Lower lobe of right lung (tissue), 2 donors: ENCODE results near the gene PRICKLE4. TPM values are rescaled to one million over a fixed set of nuclear protein-coding genes. Genes with fewer than 3 reads are reported as not detected.
"Not testable (repeated sequence)": the region's sequence is repeated elsewhere in the genome, so short reads cannot be mapped to it uniquely, and the experiment has no call there.

Experiments used
- ATAC-seq, 2 donors: fragments of 200-7000 bp; cut with Tn5 transposase; one replicate each; pipeline ENCODE4 v1.9.1; 2020 to 2022; ENCODE audit warnings: mild to moderate bottlenecking in 2 of 2, moderate library complexity in 2 of 2
- DNase-seq: peaks from one replicate; pipeline ENCODE4 v3.0.0-alpha.2; 2020
- H3K27ac ChIP-seq: fragments of 200-600 bp; one replicate; pipeline ENCODE4 v1.8.0; 2022
- H3K27me3 ChIP-seq: fragments of 200-600 bp; one replicate; pipeline ENCODE4 v1.8.0; 2022; ENCODE audit warnings: low read depth
- H3K36me3 ChIP-seq: fragments of 200-600 bp; one replicate; pipeline ENCODE4 v1.8.0; 2022; ENCODE audit warnings: mild to moderate bottlenecking
- H3K4me1 ChIP-seq: fragments of 200-600 bp; one replicate; pipeline ENCODE4 v1.8.0; 2022
- H3K4me3 ChIP-seq: fragments of 200-600 bp; one replicate; pipeline ENCODE4 v1.8.0; 2022; ENCODE audit warnings: mild to moderate bottlenecking
- H3K9me3 ChIP-seq: fragments of 200-600 bp; one replicate; pipeline ENCODE4 v1.8.0; 2022
- intact Hi-C: fragments of 100-400 bp; cut with DNase I; formaldehyde crosslinking; loops from one replicate; pipeline ENCODE4 v1.11.0; 2022
- total RNA-seq: library from RNA; stranded (reverse); fragmentation: NEBNext Ultra II Directional; extraction: Animal tissue kit (Norgen Biotek cat#: 25700); gene quantifications from one replicate; pipeline ENCODE4 v1.2.1, GENCODE V29; 2021
- TF ChIP-seq, protein P1 (sequence below): fragments of 200-600 bp; IDR thresholded peaks from one replicate; pipeline ENCODE4 v1.8.0; 2022; ENCODE audit warnings: antibody characterized with exemption, mild to moderate bottlenecking
- donor health status: DM: no; HTN: yes; CAD: no; lungs with severe emphysema.

The PRICKLE4 gene
- total RNA-seq, 1 donor from 2014 or later, result 12.1 TPM

DNA sequence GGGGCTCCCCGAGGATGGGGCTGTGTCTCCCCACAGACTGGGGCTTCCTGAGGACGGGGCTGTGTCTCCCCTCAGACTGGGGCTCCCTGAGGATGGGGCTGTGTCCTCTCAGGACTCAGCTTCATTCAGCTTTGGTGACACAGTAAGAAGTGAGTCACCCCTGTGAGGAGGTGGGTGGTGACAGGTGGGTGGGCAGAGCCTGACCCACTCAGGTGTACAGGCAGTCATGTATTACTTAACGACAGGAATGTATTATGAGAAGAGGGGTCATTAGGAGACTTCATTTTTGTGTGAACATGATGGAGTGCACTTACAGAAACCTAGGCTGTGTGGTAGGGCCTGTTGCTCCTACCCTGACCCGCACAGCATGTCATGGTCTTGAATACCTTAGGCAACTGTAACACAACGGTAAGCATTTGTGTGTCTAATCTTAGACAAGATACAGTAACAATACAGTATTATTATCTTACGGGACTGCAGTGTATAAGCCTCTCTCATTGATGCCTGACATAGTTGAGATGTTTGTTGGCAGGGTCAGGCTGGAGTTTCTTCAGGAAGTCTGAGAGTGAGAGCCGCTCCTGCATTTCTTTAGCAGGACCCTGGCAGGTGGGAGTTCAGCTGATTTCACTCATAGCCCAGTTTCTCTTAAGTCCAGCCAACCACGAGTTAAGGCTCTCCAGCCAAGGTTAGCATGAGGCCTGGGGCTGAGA lies 22.5 kb upstream of the PRICKLE4 start:
- H3K4me3 ChIP-seq, result no peak overlapping the region
- H3K27me3 ChIP-seq, result no peaks in the 10 kb centered on the region
- H3K4me1 ChIP-seq, result no peaks in the 10 kb centered on the region
- H3K27ac ChIP-seq, result no peak overlapping the region
- intact Hi-C loops, result no loop called here
- DNase-seq (peak; percentile 7), ATAC-seq (peak; percentile 44 to 70)
- H3K9me3 ChIP-seq, result no peaks in the 10 kb centered on the region
- no peaks in the 10 kb centered on the region for H3K36me3 ChIP-seq
- TF ChIP-seq, protein P1, sequence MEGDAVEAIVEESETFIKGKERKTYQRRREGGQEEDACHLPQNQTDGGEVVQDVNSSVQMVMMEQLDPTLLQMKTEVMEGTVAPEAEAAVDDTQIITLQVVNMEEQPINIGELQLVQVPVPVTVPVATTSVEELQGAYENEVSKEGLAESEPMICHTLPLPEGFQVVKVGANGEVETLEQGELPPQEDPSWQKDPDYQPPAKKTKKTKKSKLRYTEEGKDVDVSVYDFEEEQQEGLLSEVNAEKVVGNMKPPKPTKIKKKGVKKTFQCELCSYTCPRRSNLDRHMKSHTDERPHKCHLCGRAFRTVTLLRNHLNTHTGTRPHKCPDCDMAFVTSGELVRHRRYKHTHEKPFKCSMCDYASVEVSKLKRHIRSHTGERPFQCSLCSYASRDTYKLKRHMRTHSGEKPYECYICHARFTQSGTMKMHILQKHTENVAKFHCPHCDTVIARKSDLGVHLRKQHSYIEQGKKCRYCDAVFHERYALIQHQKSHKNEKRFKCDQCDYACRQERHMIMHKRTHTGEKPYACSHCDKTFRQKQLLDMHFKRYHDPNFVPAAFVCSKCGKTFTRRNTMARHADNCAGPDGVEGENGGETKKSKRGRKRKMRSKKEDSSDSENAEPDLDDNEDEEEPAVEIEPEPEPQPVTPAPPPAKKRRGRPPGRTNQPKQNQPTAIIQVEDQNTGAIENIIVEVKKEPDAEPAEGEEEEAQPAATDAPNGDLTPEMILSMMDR, result no peak

DNA sequence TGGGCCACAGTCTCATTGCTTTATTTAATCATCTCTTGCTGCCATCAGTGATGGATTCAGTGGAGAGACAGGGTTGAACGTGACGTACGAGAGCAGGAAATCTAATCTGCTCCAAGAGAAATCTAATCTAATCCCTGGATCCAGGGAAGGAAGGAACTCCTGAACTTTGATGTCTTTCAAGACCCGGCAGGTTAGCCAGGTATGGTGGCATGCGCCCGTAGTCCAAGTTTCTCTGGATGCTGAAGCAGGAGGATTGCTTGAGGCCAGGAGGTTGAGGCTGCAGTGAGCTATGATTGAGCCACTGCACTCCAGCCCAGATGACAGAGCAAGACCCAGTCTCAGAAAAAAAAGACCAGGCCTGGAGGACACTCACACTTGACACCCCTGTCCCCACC lies 21.9 kb upstream of the PRICKLE4 start:
- intact Hi-C loops, result no loop called here
- Histone ChIP-seq H3K4me1 (no peaks in the 10 kb centered on the region), H3K36me3 (no peaks in the 10 kb centered on the region), H3K4me3 (no peak overlapping the region), H3K27me3 (no peaks in the 10 kb centered on the region), H3K9me3 (no peaks in the 10 kb centered on the region), H3K27ac (no peak overlapping the region)
- no peak for ATAC-seq
- DNase-seq, result no peak
- TF ChIP-seq, protein P1, result no peak

DNA sequence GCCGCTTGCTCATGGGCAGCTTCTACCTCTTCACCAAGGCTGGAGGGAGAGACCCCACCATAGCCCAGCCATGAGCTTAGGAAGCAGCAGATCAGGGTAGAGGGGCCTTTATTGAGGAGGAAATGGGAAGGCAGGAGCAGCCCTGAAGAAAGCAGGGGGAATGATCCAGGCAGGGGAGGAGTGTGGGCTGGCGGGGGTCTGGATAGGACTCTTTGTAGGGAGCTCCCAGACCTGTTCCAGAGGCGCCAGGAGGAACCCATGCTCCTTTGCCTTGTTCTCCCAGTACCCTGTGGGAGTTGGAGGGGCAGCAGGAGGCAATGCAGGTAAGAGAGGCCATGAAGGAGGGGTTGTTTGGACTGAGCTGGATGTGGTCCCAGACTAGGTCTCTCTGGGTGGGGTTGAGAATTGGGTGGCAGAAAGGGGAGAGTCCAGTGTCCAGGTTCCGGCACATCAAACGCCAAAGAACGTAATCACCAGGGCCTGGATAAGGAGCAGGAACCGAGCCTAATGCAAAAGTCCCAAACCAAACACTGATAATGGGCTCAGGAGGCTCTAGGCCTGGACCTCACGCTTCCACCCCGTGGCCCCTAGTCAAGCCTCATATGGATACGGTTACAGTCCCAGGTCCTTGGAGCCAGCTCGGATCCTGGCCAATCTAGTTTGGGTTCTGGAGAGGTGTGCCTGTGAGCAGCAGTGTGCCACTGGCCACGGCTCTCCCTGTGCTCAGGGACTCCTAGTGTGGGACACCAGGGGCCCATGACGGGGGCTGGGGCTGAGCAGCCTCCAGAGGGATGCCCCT lies 21.3 kb upstream of the PRICKLE4 start:
- Histone ChIP-seq H3K36me3 (no peaks in the 10 kb centered on the region), H3K27me3 (no peaks in the 10 kb centered on the region), H3K9me3 (no peaks in the 10 kb centered on the region), H3K4me1 (no peaks in the 10 kb centered on the region), H3K27ac (no peak overlapping the region), H3K4me3 (no peak overlapping the region)
- TF ChIP-seq, protein P1, result no peak
- ATAC-seq (no peak), DNase-seq (peak; percentile 36)
- intact Hi-C loops, result no loop called here

DNA sequence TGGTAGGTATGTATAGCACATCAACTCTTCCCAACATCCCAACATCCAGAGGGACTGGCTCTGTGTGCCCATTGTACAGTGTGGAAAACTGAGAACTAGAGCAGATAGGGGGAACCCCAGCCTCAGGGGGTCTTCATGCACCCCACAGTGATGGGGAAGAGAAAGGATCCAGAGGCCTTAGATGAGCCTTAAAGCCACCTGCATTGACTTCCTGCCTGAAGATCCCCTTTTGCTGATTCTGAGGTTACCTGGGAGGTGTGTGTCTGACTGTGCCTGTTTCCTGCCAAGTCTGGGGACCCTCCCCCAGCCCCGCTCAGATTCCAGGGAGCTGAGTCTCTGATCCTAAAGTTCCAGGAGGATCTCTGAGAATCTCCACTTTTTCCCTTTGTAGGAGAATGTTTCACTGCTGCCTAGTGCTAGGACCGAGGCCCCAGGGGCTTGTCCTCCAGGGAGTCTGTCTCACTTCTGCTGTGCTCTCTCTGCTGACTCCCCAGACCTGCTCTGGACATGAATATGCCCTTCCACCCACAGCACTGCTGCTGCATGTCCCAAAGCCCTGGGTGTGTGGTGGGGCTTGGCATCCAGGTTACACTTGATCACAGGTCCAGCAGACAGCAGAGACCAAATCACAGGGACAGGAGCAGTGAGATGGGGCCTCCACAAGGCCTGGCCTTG lies 20.5 kb upstream of the PRICKLE4 start:
- peak; percentile 22 for DNase-seq
- H3K27ac ChIP-seq, result no peak overlapping the region
- no peaks in the 10 kb centered on the region for H3K9me3 ChIP-seq
- intact Hi-C loops, result no loop called here
- H3K36me3 ChIP-seq, result no peaks in the 10 kb centered on the region
- TF ChIP-seq, protein P1, result no peak
- no peak overlapping the region for H3K4me3 ChIP-seq
- ATAC-seq, result no peak
- no peaks in the 10 kb centered on the region for H3K27me3 ChIP-seq
- H3K4me1 ChIP-seq, result no peaks in the 10 kb centered on the region

DNA sequence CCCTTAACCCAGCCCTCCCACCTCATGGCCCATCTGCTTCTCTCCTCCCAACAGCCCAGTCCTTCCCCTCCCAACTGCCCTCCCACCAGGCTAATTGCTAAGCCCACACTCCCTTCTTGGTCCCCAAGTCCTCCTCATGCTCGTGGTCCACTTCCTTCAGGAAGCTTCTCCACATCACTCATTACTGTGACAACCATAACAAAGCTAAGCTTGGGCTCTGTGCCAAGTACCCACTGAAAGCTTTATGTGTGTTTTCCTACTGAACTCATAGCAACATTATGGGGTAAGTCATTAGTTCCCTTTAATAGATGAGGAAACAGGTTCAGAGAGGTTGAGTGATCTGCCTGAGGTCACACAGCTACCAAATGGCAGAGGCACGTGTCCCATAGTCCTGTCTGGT lies 17.1 kb upstream of the PRICKLE4 start:
- TF ChIP-seq, protein P1, result no peak
- Histone ChIP-seq H3K4me1 (peaks cover 22% of the 10 kb centered on the region), H3K9me3 (no peaks in the 10 kb centered on the region), H3K4me3 (no peak overlapping the region), H3K27ac (no peak overlapping the region), H3K27me3 (no peaks in the 10 kb centered on the region), H3K36me3 (no peaks in the 10 kb centered on the region)
- DNase-seq, result peak; percentile 5
- intact Hi-C loops, result no loop called here
- no peak for ATAC-seq

DNA sequence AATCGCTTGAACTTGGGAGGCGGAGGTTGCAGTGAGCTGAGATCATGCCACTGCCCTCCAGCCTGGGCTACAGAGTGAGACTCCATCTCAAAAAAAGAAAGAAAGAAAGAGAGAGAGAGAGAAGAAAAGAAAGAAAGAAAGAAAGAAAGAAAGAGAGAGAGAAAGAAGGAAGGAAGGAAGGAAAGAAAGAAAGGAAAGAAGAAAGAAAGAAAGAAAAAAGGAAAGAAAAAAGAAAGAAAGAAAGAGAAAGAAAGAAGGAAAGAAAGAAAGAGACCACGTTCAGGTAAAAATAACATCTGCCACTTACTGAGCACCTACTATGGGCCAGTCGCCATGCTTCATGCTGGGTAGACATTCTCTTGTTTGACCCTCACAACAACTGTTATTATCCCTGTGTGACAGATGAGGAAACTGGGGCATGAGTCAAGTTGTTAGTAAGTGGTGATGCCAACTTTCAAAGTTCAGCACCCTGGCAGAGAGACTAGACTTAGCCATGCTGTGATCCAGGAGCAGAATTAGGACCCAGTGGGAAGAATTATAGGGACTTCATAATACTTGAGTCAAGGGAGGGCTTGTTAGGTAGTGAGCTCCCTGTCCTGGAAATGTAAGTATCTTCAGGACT lies 14.4 kb upstream of the PRICKLE4 start:
- H3K27me3 ChIP-seq, intact Hi-C loops, DNase-seq, H3K9me3 ChIP-seq, ATAC-seq, H3K4me3 ChIP-seq: not testable (repeated sequence)
- H3K4me1 ChIP-seq, result peaks cover 31% of the 10 kb centered on the region
- H3K27ac ChIP-seq, result peak overlapping the region; percentile 64
- peaks cover 11% of the 10 kb centered on the region for H3K36me3 ChIP-seq
